ENCODE data around the gene LIPF. TPM values are rescaled to one million over a fixed set of nuclear protein-coding genes. Genes with fewer than 3 reads are reported as not detected.

Gene LIPF
- total RNA-seq, 1 donor from 2014 or later: not detected

- peak; percentile 50 for DNase-seq (ENCODE audit: low read depth)
- FAIRE-seq: no peak
- Histone ChIP-seq H3K4me3 (ENCODE audit: low read depth, low read length) (no peak overlapping the region), H3K27me3 (ENCODE audit: control insufficient read depth, insufficient read depth, low read length) (no peaks in the 10 kb centered on the region), H3K36me3 (ENCODE audit: control insufficient read depth, insufficient read depth, low read length) (no peaks in the 10 kb centered on the region)
- no peak for TF ChIP-seq CTCF (IDR thresholded peaks at IDR 0.05; ENCODE audit: insufficient read depth, low read length, severe bottlenecking)
Measured at GRCh38 chr10:88680958-88681357, 16.7 kb downstream of the LIPF start.

DNA sequence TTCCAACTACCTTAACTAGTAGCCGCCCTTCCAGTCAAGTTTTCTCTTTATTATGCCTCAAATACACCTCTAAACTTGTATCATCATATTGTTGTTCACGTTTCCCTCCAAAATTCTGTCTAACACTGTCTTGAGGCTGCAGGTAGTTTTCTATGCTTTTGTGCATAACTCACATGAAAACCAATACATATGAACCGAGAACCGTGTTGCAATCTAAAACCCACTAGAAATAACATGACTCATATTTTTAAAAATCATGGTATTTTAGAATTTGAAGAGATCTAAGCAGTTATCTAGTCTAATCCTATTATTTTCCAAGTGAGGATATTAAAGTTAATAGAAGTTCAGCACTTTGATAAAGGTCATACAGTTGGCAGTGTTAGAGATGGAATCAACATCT is 18.2 kb downstream of the LIPF start:
- FAIRE-seq (no peak), DNase-seq (ENCODE audit: low read depth) (no peak)
- no peak for TF ChIP-seq CTCF (IDR thresholded peaks at IDR 0.05; ENCODE audit: insufficient read depth, low read length, severe bottlenecking)
- Histone ChIP-seq H3K27me3 (ENCODE audit: control insufficient read depth, insufficient read depth, low read length) (no peaks in the 10 kb centered on the region), H3K4me3 (ENCODE audit: low read depth, low read length) (no peak overlapping the region), H3K36me3 (ENCODE audit: control insufficient read depth, insufficient read depth, low read length) (no peaks in the 10 kb centered on the region)

- H3K36me3 ChIP-seq (ENCODE audit: control insufficient read depth, insufficient read depth, low read length): no peaks in the 10 kb centered on the region
- DNase-seq (ENCODE audit: low read depth) (peak; percentile 40), FAIRE-seq (no peak)
- H3K27me3 ChIP-seq (ENCODE audit: control insufficient read depth, insufficient read depth, low read length): no peaks in the 10 kb centered on the region
- H3K4me3 ChIP-seq (ENCODE audit: low read depth, low read length): no peak overlapping the region
- peak; percentile 54 for TF ChIP-seq CTCF (IDR thresholded peaks at IDR 0.05; ENCODE audit: insufficient read depth, low read length, severe bottlenecking)
Measured at GRCh38 chr10:88687853-88688467, 23.7 kb downstream of the LIPF start.

- FAIRE-seq: no peak
- no peak for TF ChIP-seq CTCF (IDR thresholded peaks at IDR 0.05; ENCODE audit: insufficient read depth, low read length, severe bottlenecking)
- peak; percentile 60 for DNase-seq (ENCODE audit: low read depth)
- no peaks in the 10 kb centered on the region for H3K27me3 ChIP-seq (ENCODE audit: control insufficient read depth, insufficient read depth, low read length)
- H3K36me3 ChIP-seq (ENCODE audit: control insufficient read depth, insufficient read depth, low read length): no peaks in the 10 kb centered on the region
- no peak overlapping the region for H3K4me3 ChIP-seq (ENCODE audit: low read depth, low read length)
Measured at GRCh38 chr10:88689366-88689765, 25.1 kb downstream of the LIPF start.

DNA sequence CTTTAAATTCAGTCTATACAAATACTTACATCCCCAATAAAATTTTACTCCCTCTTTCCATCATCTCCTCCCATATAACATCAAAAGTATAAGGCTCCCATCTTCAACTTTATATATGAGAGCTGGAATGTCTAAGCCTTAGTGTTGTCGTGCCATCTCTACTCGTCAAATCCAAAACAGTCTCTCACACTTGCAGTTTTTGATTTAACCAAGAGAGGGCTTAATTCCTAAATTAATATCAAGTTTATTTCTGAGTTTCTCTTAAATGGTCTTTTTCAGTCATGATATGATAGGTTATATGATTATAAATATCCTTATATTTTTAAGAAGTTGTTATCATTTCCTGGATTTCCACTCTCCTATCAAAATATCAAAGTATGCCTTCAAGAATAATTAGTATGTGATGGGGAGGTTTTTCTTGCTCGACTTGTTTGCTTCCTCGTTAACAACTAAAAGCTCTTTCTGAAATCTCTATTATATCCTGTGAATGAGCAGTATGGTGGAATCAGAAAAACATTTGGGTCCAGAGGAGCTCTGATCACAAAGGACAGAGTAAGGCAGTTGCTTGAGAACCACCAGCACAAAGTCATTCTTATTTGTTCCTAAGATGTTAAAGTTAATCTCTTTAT is 29.3 kb downstream of the LIPF start:
- DNase-seq (ENCODE audit: low read depth): no peak
- TF ChIP-seq CTCF (IDR thresholded peaks at IDR 0.05; ENCODE audit: insufficient read depth, low read length, severe bottlenecking): peak; percentile 3
- no peaks in the 10 kb centered on the region for H3K36me3 ChIP-seq (ENCODE audit: control insufficient read depth, insufficient read depth, low read length)
- H3K4me3 ChIP-seq (ENCODE audit: low read depth, low read length): no peak overlapping the region
- H3K27me3 ChIP-seq (ENCODE audit: control insufficient read depth, insufficient read depth, low read length): no peaks in the 10 kb centered on the region
- no peak for FAIRE-seq
